Cardiac muscle cell (in vitro differentiated cells and primary cell): ENCODE measurements around the gene SLC9A4. TPM values are rescaled to one million over a fixed set of nuclear protein-coding genes. Genes with fewer than 3 reads are reported as not detected.

ENCODE experiments used
- DNase-seq, 2 donors: peaks; one replicate each; pipeline versions ENCODE4 v3.0.0 to v3.0.0-alpha.2; 2010 to 2017; ENCODE audit warnings: low read depth in 1 of 2, low spot score in 1 of 2
- H3K27ac ChIP-seq: fragments of 200-600 bp; sonication (generic); 2 replicates; pipeline ENCODE4 v1.5.1; 2016
- H3K27me3 ChIP-seq: fragments of 200-600 bp; sonication (generic); 2 replicates; pipeline ENCODE4 v1.6.0; 2016; ENCODE audit warnings: control low read depth
- H3K36me3 ChIP-seq: fragments of 200-600 bp; sonication (generic); 2 replicates; pipeline ENCODE4 v1.5.1; 2016; ENCODE audit warnings: control low read depth
- H3K4me1 ChIP-seq: fragments of 200-600 bp; sonication (generic); 2 replicates; pipeline ENCODE4 v1.8.1; 2017; ENCODE audit warnings: low read depth, mild to moderate bottlenecking, mixed run types
- H3K4me3 ChIP-seq: fragments of 200-600 bp; sonication (generic); 2 replicates; pipeline ENCODE4 v1.5.1; 2016; ENCODE audit warnings: mild to moderate bottlenecking
- H3K9me3 ChIP-seq: fragments of 200-600 bp; sonication (generic); 2 replicates; pipeline ENCODE4 v1.5.1; 2017; ENCODE audit warnings: low read depth, mild to moderate bottlenecking, control low read depth
- CTCF ChIP-seq: IDR thresholded peaks from 2 replicates; pipeline ENCODE4 v1.5.1; 2012; ENCODE audit warnings: low read depth, mild to moderate bottlenecking, low read length
- polyA plus RNA-seq: library from polyadenylated mRNA; unstranded; fragments of >200 nt; fragmentation: Nextera tagmentation; extraction: Ambion mirVana; gene quantifications from 2 replicates; pipeline ENCODE4 v1.2.1, GENCODE V29; 2016
- total RNA-seq: library from RNA; depleted of rRNA; stranded (reverse); fragments of >200 nt; gene quantifications from 2 replicates; pipeline ENCODE4 v1.2.3, GENCODE V29; 2016

The SLC9A4 gene
- total and polyA plus RNA-seq, 2 experiments from 2014 or later: 0.17 TPM; not detected in 1

GRCh38 chr2:102481931-102482330, 8.9 kb downstream of the SLC9A4 start:
- DNase-seq: no peak
- no peaks in the 10 kb centered on the region for H3K4me1 ChIP-seq
- TF ChIP-seq CTCF: no peak
- H3K36me3 ChIP-seq: no peaks in the 10 kb centered on the region
- H3K9me3 ChIP-seq: no peaks in the 10 kb centered on the region
- no peak overlapping the region for H3K27ac ChIP-seq
- H3K4me3 ChIP-seq: no peak overlapping the region
- no peaks in the 10 kb centered on the region for H3K27me3 ChIP-seq

GRCh38 chr2:102483086-102483485, 10.1 kb downstream of the SLC9A4 start:
- TF ChIP-seq CTCF: no peak
- no peak for DNase-seq
- no peaks in the 10 kb centered on the region for H3K36me3 ChIP-seq

GRCh38 chr2:102484310-102485061, 11.5 kb downstream of the SLC9A4 start:
- H3K27me3 ChIP-seq: no peaks in the 10 kb centered on the region
- no peak for TF ChIP-seq CTCF
- H3K4me1 ChIP-seq: no peaks in the 10 kb centered on the region
- H3K27ac ChIP-seq: no peak overlapping the region
- no peaks in the 10 kb centered on the region for H3K36me3 ChIP-seq
- DNase-seq: no peak
- H3K9me3 ChIP-seq: no peaks in the 10 kb centered on the region
- H3K4me3 ChIP-seq: no peak overlapping the region

More at GRCh38 chr2:102483086-102483485, 10.1 kb downstream of the SLC9A4 start:
- H3K4me3 ChIP-seq: no peak overlapping the region
- no peaks in the 10 kb centered on the region for H3K27me3 ChIP-seq
- H3K4me1 ChIP-seq: no peaks in the 10 kb centered on the region
- no peak overlapping the region for H3K27ac ChIP-seq
- H3K9me3 ChIP-seq: no peaks in the 10 kb centered on the region

GRCh38 chr2:102485147-102485785, 12.2 kb downstream of the SLC9A4 start:
- no peak for TF ChIP-seq CTCF
- H3K36me3 ChIP-seq: no peaks in the 10 kb centered on the region
- peak in 1 of 2 donors; percentile 8 for DNase-seq
- H3K4me1 ChIP-seq: no peaks in the 10 kb centered on the region
- H3K27ac ChIP-seq: no peak overlapping the region
- no peaks in the 10 kb centered on the region for H3K27me3 ChIP-seq
- no peaks in the 10 kb centered on the region for H3K9me3 ChIP-seq
- H3K4me3 ChIP-seq: no peak overlapping the region

GRCh38 chr2:102486941-102487702, 14.1 kb downstream of the SLC9A4 start:
- peak in 1 of 2 donors; percentile 9 for DNase-seq
- no peaks in the 10 kb centered on the region for H3K4me1 ChIP-seq
- no peak for TF ChIP-seq CTCF
- H3K27ac ChIP-seq: no peak overlapping the region
- no peak overlapping the region for H3K4me3 ChIP-seq
- H3K36me3 ChIP-seq: no peaks in the 10 kb centered on the region
- no peaks in the 10 kb centered on the region for H3K9me3 ChIP-seq
- no peaks in the 10 kb centered on the region for H3K27me3 ChIP-seq
